Measurements from ENCODE around the gene GTPBP3. TPM values are rescaled to one million over a fixed set of nuclear protein-coding genes. Genes with fewer than 3 reads are reported as not detected.

GTPBP3 gene
- total and polyA plus RNA-seq, 9 of the 15 experiments (the other 6 are each of a cell fraction or from before 2014, with no cell fraction given): 4.9 to 124 (median 22.6) TPM

DNA sequence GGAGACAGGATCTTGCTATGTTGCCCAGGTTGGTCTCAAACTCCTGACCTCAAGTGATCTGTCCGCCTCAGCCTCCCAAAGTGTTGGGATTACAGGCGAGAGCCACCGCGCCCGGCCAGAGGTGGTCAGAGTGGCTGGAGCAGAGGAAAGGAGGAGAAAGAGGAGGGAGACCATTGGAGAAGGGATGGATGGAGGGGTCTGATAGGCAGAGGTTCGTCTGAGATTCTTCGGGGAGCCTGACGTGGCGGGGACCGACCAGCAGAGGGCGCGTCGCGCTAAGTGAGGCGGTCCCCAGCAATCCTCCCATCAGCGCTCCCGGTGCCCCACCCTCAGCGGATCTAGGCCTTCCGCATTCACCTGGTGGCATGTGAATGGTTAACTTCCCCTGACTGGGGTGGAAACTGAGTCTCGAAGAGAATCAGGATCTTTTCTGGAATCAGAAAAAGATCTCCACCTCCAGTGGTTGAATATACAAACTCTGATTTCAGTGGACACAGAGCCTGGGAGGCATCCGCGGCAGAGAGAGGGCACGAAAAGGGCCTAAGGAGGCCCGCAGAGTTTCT is 8.8 kb downstream of the GTPBP3 start (continued):
- no peak for TF ChIP-seq SFPQ (IDR thresholded peaks at IDR 0.05; ENCODE audit: low read depth, low read length)
- no peak for TF ChIP-seq ZFP30 (CRISPR knock-in tag; IDR thresholded peaks at IDR 0.05; ENCODE audit: borderline replicate concordance)
- no peak for TF ChIP-seq SMAD2 (IDR thresholded peaks at IDR 0.05; ENCODE audit: low read depth, low read length)
- TF ChIP-seq USF1 (CRISPR knock-in tag; IDR thresholded peaks at IDR 0.05): 0 out of 2 replicates have a peak, but pooled peaks have one; percentile 8
- TF ChIP-seq ZNF124 (CRISPR knock-in tag; IDR thresholded peaks at IDR 0.05): no peak
- TF ChIP-seq, protein P1, sequence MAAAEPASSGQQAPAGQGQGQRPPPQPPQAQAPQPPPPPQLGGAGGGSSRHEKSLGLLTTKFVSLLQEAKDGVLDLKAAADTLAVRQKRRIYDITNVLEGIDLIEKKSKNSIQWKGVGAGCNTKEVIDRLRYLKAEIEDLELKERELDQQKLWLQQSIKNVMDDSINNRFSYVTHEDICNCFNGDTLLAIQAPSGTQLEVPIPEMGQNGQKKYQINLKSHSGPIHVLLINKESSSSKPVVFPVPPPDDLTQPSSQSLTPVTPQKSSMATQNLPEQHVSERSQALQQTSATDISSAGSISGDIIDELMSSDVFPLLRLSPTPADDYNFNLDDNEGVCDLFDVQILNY (CRISPR knock-in tag; IDR thresholded peaks at IDR 0.05): no peak
- TF ChIP-seq SMAD1 (IDR thresholded peaks at IDR 0.05; ENCODE audit: low read depth, low read length, partially characterized antibody): no peak
- TF ChIP-seq ZNF668 (CRISPR knock-in tag; IDR thresholded peaks at IDR 0.05): no peak
- TF ChIP-seq PTTG1 (tag; IDR thresholded peaks at IDR 0.05; ENCODE audit: low read depth): no peak
- 0 out of 4 replicates have a peak, but pooled peaks of 1 of the 2 experiments have one; percentile 16 for TF ChIP-seq NRF1 (conservative IDR thresholded peaks at IDR 0.05 in 1 of 2, IDR thresholded peaks at IDR 0.05 in 1 of 2)
- peak; percentile 72 to 81 for TF ChIP-seq KDM1A (IDR thresholded peaks at IDR 0.05)
- no peak for TF ChIP-seq TCF3 (CRISPR knock-in tag; IDR thresholded peaks at IDR 0.05)
- no peak for TF ChIP-seq SMAD3 (CRISPR knock-in tag; conservative IDR thresholded peaks at IDR 0.05)
- peak; percentile 75; the same call in 1 of the 2 replicates for TF ChIP-seq HDAC2 (IDR thresholded peaks at IDR 0.05)
- TF ChIP-seq ZNF24 (IDR thresholded peaks at IDR 0.05): no peak
- peak; percentile 62; the same call in 1 of the 2 replicates for TF ChIP-seq SPI1 (IDR thresholded peaks at IDR 0.05; ENCODE audit: borderline replicate concordance, low read depth, low read length)
- 0 out of 2 replicates have a peak, but pooled peaks have one; percentile 22 for TF ChIP-seq ZEB2 (IDR thresholded peaks at IDR 0.05)
- no peak for TF ChIP-seq ZNF444 (CRISPR knock-in tag; IDR thresholded peaks at IDR 0.05)
- no peak for TF ChIP-seq POLR2AphosphoS5 (IDR thresholded peaks at IDR 0.05; ENCODE audit: control insufficient read depth, insufficient read depth, low read depth, low read length)
- TF ChIP-seq CC2D1A (IDR thresholded peaks at IDR 0.05): peak; percentile 70; the same call in 1 of the 2 replicates
- no peak for TF ChIP-seq DIDO1 (tag; IDR thresholded peaks at IDR 0.05; ENCODE audit: low read depth)
- TF ChIP-seq HCFC1 (IDR thresholded peaks at IDR 0.05; ENCODE audit: low read depth, low read length): 0 out of 2 replicates have a peak, but pooled peaks have one; percentile 22
- no peak for TF ChIP-seq ZNF583 (CRISPR knock-in tag; IDR thresholded peaks at IDR 0.05)
- no peak for TF ChIP-seq ZNF589 (CRISPR knock-in tag; IDR thresholded peaks at IDR 0.05; ENCODE audit: low read depth)
- TF ChIP-seq FOXM1 (IDR thresholded peaks at IDR 0.05; ENCODE audit: low read depth): no peak
- no peak for TF ChIP-seq FOXM1 (CRISPR knock-in tag; IDR thresholded peaks at IDR 0.05; ENCODE audit: low read depth)
